Activated T-cell treated with anti-CD3 and anti-CD28 coated beads, Interleukin-2, amount 50 U/mL, for 1 hour (primary cell): ENCODE measurements around the gene CELF1.
A peak's percentile ranks its signal among the peaks of the same experiment; 100 is the strongest.
"Not testable (repeated sequence)": the region's sequence is repeated elsewhere in the genome, so short reads cannot be mapped to it uniquely, and the experiment has no call there.

Experiments used
- DNase-seq: peaks from one replicate; pipeline ENCODE4 v3.0.0-alpha.2; 2020

The CELF1 gene

DNA sequence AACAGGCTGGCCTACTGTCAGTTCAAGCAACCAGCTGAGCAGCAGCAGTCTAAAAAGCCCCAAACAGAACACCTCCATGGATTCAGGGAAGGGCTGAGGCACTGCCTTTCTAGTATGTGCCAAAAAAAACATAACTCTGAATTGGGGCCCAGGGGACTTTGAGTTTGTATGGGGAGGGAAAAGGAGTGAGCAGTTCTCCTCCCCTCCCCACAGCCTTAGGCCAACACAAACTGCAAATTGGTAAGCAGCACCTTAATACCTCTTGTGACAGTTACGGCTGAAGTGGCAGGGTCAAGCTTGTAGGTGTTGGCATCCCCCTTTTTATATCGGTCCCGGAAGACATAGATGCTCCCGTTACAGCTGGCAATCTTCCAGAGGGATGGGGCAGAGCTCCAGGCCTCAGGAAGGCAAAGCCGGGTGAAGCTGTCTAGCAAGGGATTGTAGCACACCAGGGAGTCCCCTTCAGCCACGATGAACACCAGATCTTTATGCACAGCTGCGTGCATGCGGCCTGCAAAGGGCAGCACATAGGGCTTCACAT is 19.9 kb upstream of the CELF1 start:
- DNase-seq: no peak

DNA sequence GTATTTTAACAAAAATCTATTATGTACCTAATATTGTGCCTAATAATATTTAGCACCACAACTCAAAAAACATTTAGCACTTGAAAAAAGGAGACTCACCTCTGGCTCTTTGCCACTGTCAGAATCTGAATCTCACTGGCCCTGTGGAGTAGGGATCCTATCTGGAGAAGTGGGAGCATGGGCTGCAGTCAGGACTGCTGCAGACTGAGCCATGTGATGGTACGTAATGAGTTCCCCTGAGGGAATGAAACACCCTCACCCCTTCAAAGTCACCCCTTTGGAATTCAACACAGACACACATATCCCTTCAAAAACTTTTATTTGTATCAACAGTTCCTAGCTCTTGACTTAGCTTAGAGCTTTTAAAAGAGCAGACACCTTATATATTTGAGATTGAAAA is 19.0 kb upstream of the CELF1 start:
- no peak for DNase-seq

DNA sequence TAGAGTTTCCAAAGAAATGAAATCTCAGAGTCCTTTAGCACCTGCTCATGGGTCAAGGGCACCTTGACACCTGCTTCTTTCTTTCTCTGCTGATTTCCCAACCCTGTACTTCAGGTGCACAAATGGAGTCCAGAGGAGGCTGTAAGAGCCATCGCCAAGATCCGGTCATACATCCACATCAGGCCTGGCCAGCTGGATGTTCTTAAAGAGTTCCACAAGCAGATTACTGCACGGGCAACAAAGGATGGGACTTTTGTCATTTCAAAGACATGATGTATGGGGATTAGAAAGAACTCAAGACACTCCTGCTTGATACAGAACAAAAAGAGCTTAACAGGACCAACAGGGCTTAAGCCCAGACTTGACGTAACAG is 18.4 kb upstream of the CELF1 start:
- DNase-seq: no peak

DNA sequence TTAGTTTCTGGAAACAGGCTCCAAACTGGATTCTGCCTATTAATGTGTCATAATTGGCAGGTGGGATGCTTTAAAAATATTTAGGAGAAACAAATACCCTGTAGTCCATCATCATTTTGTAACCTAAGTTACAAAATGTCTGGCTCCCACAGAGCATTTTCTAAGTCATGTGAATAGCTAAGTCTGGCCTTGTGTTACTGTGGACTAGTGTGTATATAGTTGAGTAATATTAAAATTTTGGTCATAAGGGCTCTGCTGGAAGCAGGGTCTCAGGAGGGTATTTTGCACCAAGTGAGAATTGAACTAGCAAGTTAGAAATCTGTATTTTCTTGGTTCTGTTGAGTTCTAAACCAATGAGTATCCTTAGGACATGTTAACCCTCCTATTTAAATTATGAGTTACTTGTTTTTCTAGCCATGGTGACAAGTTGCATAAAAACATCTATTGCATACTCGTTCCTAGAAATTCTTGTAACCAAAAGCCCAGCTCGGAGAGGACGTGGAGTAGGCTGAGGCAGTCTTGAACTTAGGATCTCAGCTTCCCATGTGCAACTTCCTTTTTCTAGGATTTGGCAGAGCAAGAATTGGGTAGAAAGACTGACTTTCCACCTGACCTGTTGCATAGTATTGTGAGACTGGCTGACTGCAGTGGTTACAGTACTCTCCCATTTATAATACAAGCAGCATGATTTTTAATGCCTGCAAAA is 17.9 kb upstream of the CELF1 start:
- DNase-seq: no peak

DNA sequence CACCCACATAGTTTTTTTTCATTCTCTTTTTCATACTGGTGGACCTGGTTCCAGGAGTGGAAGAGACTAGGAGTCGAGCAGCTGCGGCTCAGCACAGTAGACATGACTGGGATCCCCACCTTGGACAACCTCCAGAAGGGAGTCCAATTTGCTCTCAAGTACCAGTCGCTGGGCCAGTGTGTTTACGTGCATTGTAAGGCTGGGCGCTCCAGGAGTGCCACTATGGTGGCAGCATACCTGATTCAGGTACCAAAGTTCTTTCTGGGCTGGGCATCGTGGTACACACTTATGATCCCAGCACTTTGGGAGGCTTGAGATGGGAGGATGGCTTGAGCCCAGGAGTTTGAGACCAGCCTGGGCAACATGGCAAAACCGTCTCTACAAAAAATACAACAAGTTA is 16.7 kb upstream of the CELF1 start:
- peak; percentile 11 for DNase-seq

DNA sequence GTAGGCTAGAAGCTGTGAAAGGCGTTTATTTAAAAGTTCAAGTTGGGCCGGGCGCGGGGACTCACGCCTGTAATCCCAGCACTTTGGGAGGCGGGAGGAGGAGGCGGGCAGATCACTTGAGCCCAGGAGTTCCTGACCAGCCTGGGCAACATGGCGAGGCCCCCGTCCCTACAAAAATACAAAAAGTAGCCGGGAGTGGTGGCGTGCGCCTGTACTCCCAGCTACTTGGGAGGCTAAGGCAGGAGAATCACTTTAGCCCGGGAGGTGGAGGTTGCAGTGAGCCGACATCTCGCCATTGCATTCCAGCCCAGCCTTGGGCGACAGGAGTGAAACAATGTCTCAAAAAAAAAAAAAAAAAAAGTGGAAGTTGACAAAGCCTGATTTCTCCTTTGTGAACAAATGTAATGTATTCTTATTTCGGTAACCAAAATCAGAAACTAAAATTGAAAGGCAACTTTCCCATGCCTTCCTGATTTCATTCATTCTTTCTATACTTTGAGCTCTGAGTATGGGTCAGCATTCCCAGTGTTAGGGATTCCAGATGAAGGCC is 13.3 kb upstream of the CELF1 start:
- DNase-seq: no peak

DNA sequence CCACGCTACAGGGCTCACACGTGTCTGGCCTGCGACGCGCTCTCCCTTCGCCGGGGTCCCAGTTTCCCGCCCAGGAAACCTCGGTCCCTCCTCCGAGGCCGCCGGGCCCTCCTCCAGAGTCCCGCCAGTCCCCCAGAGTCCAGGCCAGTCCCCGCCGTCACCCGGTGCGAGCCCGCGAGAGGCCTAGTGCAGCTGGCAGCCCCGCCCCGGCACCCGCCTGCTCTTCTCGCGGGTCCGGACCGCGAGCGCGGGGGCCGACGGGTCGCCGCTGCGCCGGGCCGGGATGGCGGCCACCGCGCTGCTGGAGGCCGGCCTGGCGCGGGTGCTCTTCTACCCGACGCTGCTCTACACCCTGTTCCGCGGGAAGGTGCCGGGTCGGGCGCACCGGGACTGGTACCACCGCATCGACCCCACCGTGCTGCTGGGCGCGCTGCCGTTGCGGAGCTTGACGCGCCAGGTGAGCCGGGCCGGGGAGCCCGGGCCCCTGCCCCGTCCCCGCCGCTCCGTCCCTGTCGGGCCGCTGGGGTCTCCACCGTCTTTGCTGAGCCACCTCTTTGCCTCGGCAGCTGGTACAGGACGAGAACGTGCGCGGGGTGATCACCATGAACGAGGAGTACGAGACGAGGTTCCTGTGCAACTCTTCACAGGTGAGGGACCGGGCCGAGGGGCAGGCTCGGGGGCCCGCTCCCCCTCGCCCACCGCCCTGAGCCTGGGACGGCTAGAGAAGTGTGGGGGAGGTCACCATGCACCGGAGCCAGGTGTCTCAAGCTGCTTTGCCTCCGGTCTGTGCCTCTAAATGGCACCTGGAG is 12.6 kb upstream of the CELF1 start, which contains the start of gene PTPMT1:
PTPMT1 (plus strand) TSS at position 260 of the 809 bp plus-strand sequence; CDS start at position 284, 24 bp downstream.
- DNase-seq: peak; percentile 65

DNA sequence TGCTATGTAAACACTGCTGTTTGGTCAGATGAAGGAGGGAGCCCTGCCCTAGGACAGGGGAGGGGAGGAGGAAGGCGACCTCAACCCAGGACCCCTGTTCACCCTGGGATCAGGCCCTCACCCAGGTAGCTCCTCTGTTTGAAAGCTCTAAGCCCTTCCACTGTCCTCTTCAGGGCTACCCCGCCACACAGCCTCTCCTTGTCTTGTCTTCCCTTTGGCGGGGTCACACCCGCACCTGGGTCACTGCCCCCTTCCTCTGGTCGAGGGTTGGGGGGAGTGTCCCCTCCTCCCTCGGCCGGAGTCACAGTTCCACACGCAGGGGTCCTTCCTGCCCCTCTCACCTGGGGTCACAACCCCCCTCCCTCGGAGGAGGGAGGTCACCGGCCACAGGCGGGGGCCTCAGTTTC is 12.0 kb upstream of the CELF1 start:
- DNase-seq: peak; percentile 27

DNA sequence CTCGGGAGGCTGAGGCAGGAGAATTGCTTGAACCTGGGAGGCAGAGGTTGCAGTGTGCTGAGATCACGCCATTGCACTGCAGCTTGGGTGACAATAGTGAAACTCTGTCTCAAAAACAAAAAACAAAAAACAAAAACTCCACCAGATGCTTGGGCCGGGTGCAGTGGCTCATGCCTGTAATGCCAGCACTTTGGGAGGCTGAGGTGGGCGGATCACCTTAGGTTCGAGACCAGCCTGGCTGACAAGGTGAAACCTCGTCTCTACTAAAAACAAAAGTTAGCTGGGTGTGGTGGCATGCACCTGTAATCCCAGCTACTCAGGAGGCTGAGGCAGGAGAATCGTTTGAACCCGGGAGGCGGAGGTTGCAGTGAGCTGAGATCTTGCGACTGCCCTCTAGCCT is 11.4 kb upstream of the CELF1 start:
- DNase-seq: not testable (repeated sequence)

DNA sequence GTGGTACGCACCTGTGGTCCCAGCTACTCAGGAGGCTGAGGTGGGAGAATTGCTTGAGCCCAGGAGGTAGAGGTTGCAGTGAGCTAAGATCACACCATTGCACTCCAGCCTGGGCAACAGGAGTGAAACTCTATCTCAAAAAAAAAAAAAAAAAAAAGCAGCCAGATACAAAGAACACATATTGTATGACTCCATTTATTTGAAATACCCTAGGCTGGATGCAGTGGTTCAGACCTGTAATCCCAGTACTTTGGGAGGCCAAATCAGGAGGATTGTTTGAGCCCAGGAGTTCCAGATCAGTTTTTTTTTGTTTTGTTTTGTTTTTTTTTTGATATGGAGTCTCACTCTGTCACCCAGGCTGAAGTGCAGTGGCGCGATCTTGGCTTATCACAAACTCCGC is 9.5 kb upstream of the CELF1 start:
- DNase-seq: not testable (repeated sequence)

DNA sequence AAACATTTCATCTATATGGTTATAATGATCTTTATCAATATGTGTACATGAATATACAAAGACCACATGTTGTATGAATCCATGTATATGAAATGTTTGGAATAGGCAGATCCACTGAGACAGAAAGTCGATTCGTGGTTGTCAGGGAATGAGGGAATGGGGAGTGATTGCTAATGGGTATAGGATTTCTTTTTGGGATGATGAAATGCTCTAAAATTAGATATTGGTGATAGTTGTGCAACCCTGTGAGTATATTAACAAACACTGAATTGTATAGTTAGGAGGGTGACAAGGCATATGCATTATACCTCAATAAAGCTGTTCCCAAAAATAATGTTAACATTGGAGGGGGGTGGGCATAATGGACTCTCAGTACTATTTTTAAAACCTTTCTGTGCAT is 7.5 kb upstream of the CELF1 start:
- DNase-seq: no peak

DNA sequence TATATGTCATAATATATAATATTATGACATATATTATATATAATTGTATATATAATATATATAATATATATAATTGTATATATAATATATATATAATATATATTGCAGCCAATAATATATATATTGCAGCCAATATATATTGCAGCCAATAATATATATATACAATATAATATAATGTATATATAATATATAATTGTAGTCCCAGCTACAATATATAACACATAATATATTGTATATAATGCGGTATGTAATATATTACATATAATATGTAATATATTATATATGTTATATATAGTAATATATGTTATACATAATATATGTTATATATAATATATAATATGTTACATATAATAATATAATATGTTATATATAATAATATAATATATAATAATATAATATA is 5.8 kb upstream of the CELF1 start:
- DNase-seq: no peak

DNA sequence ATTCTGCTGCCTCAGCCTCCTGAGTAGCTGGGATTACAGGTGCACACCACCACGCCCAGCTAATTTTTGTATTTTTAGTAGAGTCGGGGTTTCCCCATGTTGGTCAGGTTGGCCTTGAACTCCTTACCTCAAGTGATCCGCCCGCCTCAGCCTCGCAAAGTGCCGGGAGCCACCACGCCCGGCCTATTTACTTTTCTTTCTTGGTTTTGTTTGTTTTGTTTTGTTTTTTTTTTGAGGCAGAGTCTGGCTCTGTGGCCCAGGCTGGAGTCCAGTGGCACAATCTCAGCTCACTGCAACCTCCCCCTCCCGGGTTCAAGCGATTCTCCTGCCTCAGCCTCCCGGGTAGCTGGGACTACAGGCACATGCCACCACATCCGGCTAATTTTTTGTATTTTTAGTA is 4.1 kb upstream of the CELF1 start:
- not testable (repeated sequence) for DNase-seq

DNA sequence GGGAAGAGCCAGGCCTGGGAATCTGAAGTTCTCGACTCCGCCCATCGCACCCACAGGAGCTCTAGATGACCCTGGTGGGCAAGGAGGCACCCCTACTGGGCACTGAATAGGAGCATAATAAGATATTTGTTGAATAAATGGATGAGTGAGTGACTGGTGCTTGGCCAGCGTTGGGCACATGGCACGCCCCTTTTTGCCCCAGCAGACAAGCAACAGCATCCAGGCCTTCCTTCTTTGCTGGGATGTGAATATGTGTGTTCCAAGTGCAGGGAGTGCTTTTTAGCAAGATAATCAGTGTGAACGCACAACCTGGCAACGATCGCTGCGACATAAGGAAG is 443 bp upstream of the CELF1 start:
- no peak for DNase-seq

DNA sequence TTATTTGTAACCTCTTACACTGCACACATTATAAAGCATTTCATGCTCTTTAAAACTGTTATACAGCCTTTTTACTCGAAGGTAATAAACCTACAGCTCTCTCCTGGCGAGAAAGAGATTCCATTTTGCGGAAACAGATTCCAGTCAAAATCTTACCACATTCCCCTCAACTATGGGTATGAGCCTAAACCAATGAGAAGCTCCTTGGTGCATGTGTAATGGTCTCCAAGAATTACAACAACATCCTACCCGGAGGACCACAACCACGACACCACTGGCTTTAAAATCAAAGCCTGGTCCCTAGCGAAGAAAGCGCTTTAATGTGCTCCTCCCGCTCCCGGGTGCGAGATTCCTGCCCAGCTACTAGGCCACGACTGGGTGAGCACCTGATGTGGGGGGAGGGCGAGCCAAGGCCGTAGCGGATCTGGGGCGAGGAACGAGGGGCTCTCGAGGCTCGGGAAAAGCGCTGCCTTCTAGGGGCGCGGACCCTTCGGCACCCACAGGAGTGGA is 821 bp downstream of the CELF1 start:
- no peak for DNase-seq

DNA sequence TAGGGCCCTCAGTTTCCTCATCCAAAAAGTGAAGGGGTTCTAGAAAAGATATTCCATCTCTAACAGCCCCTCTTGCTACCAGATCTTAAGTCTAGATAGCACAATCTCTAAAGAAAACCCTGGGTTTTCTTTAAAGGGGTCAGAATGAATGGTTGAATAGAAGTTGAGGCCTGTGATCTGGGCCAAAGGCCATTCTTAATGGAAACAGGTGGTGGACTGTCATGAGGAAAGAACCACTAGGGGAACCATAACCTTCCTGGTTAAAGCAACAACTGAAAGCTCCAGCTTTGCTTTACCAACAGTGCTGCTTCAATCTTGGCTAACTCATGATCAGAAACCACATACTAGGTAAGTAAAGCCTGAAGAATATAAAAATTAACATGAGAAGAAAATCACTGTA is 1.8 kb downstream of the CELF1 start:
- DNase-seq: no peak

DNA sequence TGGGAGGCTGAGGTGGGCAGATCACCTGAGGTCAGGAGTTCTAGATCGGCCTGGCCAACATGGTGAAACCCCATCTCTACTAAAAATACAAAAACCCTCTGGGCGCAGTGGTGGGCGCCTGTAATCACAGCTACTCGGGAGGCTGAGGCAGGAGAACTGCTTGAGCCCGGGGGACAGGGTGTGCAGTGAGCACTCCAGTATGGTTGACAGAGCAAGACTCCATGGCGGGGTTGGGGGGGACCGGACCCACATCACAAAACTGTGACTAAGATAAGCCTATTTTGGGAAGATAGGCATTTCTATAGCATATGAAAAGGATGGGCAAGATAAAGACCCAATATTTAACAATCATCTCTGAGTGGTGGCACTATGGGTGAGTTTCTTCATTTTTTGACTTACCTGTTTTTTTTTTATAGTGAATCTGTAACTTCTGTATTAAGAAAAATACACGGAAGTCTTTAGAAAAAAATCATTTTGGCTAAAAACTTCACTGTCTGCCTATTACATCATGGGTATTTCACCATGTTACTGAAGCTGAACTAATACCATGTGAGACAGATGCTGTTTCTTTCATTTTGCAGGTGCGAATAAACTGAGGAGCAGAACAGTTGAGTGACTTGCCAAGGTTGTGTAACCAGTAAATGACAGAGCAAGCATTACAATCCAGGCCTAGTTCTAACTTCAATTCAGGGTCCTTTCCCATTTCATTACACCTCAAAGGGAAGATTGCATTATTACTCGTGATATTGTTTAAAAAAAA is 2.5 kb downstream of the CELF1 start:
- no peak for DNase-seq

DNA sequence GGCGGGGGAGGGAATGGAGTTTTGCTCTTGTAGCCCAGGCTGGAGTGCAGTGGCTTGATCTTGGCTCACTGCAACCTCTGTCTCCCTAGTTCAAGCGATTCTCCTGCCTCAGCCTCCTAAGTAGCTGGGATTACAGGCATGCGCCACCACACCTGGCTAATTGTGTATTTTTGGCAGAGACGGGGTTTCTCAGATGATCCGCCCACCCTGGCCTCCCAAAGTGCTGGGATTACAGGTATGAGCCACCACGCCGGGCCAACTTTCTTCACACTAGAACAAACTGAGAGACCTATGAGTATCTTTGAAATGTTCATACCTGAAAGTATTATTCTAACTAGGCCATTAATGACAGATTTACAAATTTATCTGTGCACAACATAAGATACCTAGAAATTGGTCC is 6.7 kb downstream of the CELF1 start:
- DNase-seq: not testable (repeated sequence)

DNA sequence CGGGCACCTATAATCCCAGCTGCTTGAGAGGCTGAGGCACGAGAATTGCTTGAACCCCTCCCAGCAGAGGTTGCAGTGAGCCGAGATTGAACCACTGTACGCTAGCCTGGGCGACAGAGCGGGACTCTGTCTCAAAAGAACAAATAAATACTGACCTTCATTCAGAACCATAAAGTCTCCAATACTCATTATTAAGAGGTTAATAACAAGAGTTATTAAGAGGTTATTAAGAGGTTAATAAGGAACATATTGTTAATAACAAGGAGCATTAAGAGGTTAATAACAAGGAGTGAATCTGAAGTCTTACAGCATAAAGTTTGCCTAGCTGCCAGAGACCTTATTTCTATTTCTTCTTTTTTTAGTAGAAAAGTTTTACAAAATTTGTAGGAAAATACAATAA is 7.6 kb downstream of the CELF1 start:
- no peak for DNase-seq

DNA sequence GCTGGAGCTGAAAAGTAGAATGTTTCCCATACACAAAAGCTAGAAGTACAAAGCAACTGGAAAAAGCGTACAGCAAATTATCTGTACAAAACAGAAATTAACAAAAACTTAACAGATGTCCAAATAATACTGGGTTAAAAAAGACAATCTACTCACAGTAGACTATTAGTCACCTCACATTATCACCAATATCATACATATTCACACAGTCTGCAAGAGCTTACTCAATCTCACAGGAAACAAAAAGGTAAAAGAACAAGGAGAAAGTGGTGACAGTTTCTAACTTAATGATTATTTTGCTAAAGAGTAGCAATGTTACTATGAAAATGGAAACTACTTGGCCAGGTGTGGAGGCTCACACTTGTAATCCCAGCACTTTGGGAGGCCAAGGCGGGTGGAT is 11.9 kb downstream of the CELF1 start:
- no peak for DNase-seq

DNA sequence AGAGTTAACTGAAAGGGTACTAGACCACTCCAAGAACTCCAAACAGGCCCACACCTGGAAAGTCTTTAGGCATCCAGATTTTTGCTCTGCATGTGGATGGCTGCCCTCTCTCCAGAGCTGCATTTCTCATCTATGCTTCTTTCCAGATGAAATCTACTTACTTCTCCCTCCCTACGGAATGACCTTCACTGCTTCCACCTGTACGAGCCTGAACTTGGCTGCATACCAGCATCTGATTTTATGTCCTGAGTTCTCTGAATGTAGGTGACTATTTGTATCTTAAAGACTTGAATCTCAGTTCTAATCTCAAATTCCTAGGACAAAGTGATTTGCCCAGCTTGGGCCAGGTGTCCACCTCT is 13.3 kb downstream of the CELF1 start:
- no peak for DNase-seq

DNA sequence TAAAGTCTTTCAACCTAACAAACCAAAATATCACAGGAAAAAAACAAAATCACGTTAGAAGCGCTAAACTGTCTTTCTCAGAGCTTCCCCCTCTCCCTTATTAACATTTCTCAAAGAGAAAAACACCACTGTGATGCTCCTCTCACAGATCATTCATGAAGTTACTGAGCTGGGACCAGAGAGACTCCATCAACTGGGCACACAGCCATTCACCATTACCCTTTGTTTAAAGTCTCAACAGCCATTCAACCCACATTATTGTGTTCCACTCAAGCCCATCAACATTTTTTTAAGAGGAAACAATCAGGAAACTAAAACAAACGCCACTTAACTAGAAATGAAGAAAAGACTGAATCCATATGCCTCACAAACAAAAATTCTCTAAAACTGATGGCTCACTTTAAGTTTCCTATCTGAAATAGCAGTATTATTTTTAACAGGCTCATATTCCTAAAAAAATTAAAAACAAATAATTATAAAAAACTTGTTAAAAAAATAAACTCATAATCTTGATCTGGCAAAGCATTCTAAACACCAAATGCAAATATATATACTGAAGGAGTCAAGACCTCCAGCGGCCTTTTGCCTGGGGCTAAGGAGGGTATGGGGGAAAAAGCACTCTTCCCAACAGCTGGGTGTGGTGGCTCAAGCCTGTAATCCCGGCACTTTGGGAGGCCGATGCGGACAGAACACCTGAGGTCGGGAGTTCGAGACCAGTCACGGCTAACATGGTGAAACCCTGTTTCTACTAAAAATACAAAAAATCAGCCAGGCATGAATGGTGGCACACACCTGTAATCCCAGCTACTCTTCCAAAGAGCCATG is 14.0 kb downstream of the CELF1 start:
- no peak for DNase-seq
